ENCODE measurements around the gene BST1.
"Not testable (repeated sequence)": the region's sequence is repeated elsewhere in the genome, so short reads cannot be mapped to it uniquely, and the experiment has no call there.

BST1 gene

GRCh38 chr4:15707363-15707715 lies 4.5 kb downstream of the BST1 start:
- H3K9me3 ChIP-seq (ENCODE audit: control insufficient read depth, insufficient read depth, low read length): no peaks in the 10 kb centered on the region
- H3K9ac ChIP-seq (ENCODE audit: low read depth, low read length): no peak overlapping the region
- H3K4me1 ChIP-seq (ENCODE audit: insufficient read depth, low read length): 0 out of 2 replicates have a peak, but pooled peaks cover 3% of the 10 kb centered on the region
- no peaks in the 10 kb centered on the region for H3K36me3 ChIP-seq (ENCODE audit: insufficient read depth, low read length)

DNA sequence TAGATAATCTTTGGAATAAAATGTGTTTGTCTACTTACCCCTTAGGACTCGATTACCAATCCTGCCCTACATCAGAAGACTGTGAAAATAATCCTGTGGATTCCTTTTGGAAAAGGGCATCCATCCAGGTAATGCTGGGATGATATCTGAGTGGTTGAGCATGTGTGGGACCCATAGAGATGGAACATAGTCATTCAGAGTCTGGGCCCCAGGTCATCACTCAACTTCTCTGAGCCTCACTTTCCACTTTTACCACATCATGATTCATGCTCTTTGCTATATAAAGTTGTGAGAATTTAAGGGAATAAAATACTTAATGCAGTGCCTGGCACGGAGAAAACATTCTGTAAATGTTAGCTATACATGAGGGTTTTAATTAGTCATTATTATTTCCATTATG lies 8.9 kb downstream of the BST1 start:
- Histone ChIP-seq H3K4me1 (ENCODE audit: insufficient read depth, low read length) (0 out of 2 replicates have a peak, but pooled peaks cover 3% of the 10 kb centered on the region), H3K9me3 (ENCODE audit: control insufficient read depth, insufficient read depth, low read length) (no peaks in the 10 kb centered on the region), H3K36me3 (ENCODE audit: insufficient read depth, low read length) (no peaks in the 10 kb centered on the region), H3K9ac (ENCODE audit: low read depth, low read length) (no peak overlapping the region)

- H3K4me1 ChIP-seq (ENCODE audit: insufficient read depth, low read length): 0 out of 2 replicates have a peak, but pooled peaks cover 3% of the 10 kb centered on the region
- H3K36me3 ChIP-seq (ENCODE audit: insufficient read depth, low read length): no peaks in the 10 kb centered on the region
- H3K9me3 ChIP-seq (ENCODE audit: control insufficient read depth, insufficient read depth, low read length): no peaks in the 10 kb centered on the region
- no peak overlapping the region for H3K9ac ChIP-seq (ENCODE audit: low read depth, low read length)
These were observed 9.3 kb downstream of the BST1 start for GRCh38 chr4:15712214-15712613.

- Histone ChIP-seq H3K4me1 (ENCODE audit: insufficient read depth, low read length) (0 out of 2 replicates have a peak, but pooled peaks cover 1% of the 10 kb centered on the region), H3K36me3 (ENCODE audit: insufficient read depth, low read length) (no peaks in the 10 kb centered on the region), H3K9ac (ENCODE audit: low read depth, low read length) (no peak overlapping the region), H3K9me3 (ENCODE audit: control insufficient read depth, insufficient read depth, low read length) (no peaks in the 10 kb centered on the region)
These were observed 11.3 kb downstream of the BST1 start for GRCh38 chr4:15714141-15714540.

GRCh38 chr4:15714646-15715435 lies 12.0 kb downstream of the BST1 start:
- Histone ChIP-seq H3K9me3 (ENCODE audit: control insufficient read depth, insufficient read depth, low read length) (no peaks in the 10 kb centered on the region), H3K4me1 (ENCODE audit: insufficient read depth, low read length) (no peaks in the 10 kb centered on the region), H3K36me3 (ENCODE audit: insufficient read depth, low read length) (no peaks in the 10 kb centered on the region), H3K9ac (ENCODE audit: low read depth, low read length) (no peak overlapping the region)

DNA sequence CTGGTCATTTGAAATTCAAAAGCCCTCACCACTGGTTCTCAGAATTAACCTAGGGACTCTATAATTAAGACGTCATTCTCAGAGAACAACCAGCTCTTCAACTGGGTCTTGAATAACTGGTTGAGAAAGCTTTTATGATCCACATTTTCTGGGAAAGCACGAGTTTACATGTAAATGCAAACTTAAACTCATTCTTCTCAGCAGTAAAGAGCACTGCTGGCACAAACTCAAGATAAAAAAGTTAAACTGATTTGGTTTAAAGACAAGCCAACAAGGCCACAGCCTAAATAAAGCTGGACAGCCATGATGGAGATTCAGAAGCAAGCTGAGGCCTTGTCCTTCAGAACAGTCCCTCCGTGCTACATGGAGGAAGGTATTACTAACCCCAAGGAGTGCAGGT lies 13.2 kb downstream of the BST1 start:
- H3K9ac ChIP-seq (ENCODE audit: low read depth, low read length): no peak overlapping the region
- H3K4me1 ChIP-seq (ENCODE audit: insufficient read depth, low read length): no peaks in the 10 kb centered on the region
- no peaks in the 10 kb centered on the region for H3K36me3 ChIP-seq (ENCODE audit: insufficient read depth, low read length)
- H3K9me3 ChIP-seq (ENCODE audit: control insufficient read depth, insufficient read depth, low read length): no peaks in the 10 kb centered on the region

DNA sequence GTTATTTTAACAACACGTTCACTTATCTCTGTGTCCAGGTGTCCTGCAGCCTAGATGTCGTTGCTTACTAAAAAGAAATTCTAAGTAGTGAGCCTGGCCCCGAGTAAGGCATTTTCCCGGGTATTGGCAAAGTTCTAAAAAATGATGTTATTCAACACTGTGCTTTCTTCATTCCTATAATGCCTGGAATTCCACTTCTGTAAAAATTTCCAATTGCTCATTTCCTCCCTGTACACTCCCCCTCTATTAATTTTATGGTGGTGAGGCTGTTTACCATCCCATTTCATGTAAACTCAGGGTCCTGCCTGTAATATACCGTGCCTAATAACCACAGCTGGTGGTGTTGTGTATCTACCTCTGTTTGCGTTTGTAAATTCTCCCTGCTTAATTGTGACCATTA lies 14.2 kb downstream of the BST1 start:
- Histone ChIP-seq H3K9ac (ENCODE audit: low read depth, low read length) (no peak overlapping the region), H3K36me3 (ENCODE audit: insufficient read depth, low read length) (no peaks in the 10 kb centered on the region), H3K4me1 (ENCODE audit: insufficient read depth, low read length) (no peaks in the 10 kb centered on the region), H3K9me3 (ENCODE audit: control insufficient read depth, insufficient read depth, low read length) (no peaks in the 10 kb centered on the region)

DNA sequence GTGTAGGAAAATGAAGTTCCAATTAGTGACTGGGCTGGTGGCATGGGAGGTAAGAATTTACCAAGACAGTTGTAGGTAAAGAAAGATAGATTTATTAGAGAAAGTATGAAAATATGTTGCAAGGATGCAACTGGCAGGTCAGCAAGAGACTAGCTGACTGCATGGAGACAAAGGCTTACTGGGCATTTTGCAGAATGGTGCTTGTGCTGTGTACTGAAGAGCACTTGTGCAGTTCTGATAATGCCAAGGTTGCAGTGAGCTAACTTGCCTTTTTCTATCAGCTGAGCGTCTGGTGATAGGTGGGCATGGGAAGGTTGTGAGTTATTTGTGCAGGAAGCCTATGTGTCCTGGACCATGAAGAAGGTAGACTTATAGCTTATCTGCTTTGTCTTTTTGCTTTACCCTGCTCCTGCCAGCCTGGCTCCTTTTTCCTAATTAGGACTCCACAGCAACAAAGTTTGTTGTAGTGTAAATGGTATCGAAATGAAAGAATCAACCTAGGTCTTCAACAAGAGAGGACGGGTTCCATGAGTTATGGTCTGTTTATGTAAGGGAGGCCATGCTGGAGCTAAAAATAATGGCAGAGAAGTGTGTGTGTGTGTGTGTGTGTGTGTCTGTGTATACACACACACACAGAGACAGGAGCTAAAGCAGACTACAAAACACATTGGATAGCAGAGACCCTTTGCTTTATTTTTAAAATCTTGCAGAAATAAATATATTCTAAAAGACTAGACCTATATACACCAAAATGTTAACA lies 15.0 kb downstream of the BST1 start:
- H3K36me3 ChIP-seq (ENCODE audit: insufficient read depth, low read length): no peaks in the 10 kb centered on the region
- no peaks in the 10 kb centered on the region for H3K4me1 ChIP-seq (ENCODE audit: insufficient read depth, low read length)
- H3K9me3 ChIP-seq (ENCODE audit: control insufficient read depth, insufficient read depth, low read length): no peaks in the 10 kb centered on the region
- H3K9ac ChIP-seq (ENCODE audit: low read depth, low read length): no peak overlapping the region

GRCh38 chr4:15718465-15718864 lies 15.6 kb downstream of the BST1 start:
- Histone ChIP-seq H3K9me3 (ENCODE audit: control insufficient read depth, insufficient read depth, low read length) (no peaks in the 10 kb centered on the region), H3K4me1 (ENCODE audit: insufficient read depth, low read length) (no peaks in the 10 kb centered on the region), H3K36me3 (ENCODE audit: insufficient read depth, low read length) (no peaks in the 10 kb centered on the region), H3K9ac (ENCODE audit: low read depth, low read length) (no peak overlapping the region)

DNA sequence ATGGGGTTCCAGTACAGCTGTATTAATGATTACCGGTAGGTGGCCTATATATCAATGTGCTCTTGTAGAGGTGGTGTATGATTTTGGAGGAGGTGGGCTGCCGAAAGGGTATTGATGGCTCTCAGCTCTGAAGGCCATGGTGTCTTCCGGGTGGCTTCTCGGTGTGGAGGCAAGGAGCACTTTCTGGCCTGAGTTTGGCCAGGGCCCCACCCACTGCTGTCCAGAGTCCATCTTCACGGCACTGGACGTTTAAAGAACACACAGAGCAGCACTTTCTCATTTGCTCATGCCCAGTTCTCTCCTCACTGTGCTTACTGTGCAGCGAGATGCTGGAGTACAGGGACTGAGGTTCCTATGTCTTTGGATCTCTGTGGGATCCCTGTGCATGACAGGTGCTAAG lies 16.1 kb downstream of the BST1 start:
- no peaks in the 10 kb centered on the region for H3K9me3 ChIP-seq (ENCODE audit: control insufficient read depth, insufficient read depth, low read length)
- H3K4me1 ChIP-seq (ENCODE audit: insufficient read depth, low read length): no peaks in the 10 kb centered on the region
- no peaks in the 10 kb centered on the region for H3K36me3 ChIP-seq (ENCODE audit: insufficient read depth, low read length)
- no peak overlapping the region for H3K9ac ChIP-seq (ENCODE audit: low read depth, low read length)

DNA sequence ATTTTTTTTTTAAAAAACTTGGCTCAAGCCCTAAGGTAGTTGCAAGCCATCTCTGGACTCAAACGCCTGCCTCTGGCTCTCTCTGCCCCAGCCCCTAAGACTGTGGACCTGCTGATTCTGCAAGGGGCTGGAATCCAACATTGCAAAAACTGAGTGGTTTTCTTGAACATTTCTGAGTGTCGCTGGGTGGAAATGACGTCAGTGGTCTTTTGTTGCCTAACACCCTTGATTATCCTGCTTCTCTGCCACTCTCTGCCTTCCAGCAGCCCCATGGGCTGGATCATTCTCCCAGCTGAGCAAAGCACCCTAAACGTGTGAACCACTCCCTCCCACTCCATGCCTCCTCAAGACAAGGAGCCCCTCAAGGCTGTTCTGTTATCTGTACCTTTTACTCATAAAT lies 16.6 kb downstream of the BST1 start:
- no peaks in the 10 kb centered on the region for H3K9me3 ChIP-seq (ENCODE audit: control insufficient read depth, insufficient read depth, low read length)
- H3K9ac ChIP-seq (ENCODE audit: low read depth, low read length): no peak overlapping the region
- no peaks in the 10 kb centered on the region for H3K4me1 ChIP-seq (ENCODE audit: insufficient read depth, low read length)
- H3K36me3 ChIP-seq (ENCODE audit: insufficient read depth, low read length): no peaks in the 10 kb centered on the region

DNA sequence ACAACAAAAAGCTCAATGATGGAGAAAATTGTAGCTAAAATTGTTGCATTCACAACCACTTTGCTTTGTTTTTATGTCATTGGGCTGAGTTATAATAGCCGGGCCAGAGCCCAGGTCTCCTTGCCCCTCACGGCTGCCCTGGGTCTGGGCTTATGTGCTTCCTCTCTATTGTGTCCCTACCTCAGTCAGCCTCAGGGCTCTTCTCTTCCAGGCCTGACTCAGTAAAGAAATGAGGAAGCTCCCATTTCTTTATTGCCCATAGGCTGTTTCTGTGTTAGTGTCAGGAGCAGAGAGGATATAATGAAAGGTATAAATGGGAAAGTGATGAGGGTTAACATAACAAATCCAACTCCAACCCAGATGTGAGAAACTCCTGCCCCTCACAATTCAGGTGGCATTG lies 18.0 kb downstream of the BST1 start:
- no peaks in the 10 kb centered on the region for H3K36me3 ChIP-seq (ENCODE audit: insufficient read depth, low read length)
- no peak overlapping the region for H3K9ac ChIP-seq (ENCODE audit: low read depth, low read length)

DNA sequence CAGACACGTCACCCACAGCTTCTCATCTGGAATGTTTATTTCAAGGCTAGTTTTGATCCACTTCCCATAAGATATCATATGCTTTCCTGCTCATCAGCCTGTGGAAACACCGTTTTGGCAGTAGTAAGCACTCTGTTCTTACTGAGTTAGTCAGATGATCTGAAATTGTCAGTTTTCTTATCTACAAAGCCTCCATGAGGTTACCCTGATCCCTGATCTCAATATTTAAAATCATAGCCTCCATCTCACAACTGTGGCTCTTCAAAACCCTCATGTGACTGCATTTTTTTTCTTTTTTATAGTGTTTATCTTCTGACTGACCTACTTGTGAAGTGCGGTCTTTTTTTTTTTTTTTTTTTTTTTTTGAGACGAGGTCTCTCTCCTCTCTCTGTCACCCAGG lies 22.7 kb downstream of the BST1 start:
- H3K9ac ChIP-seq (ENCODE audit: low read depth, low read length): no peak overlapping the region
- no peaks in the 10 kb centered on the region for H3K36me3 ChIP-seq (ENCODE audit: insufficient read depth, low read length)
- H3K4me1 ChIP-seq (ENCODE audit: insufficient read depth, low read length): no peaks in the 10 kb centered on the region
- no peaks in the 10 kb centered on the region for H3K9me3 ChIP-seq (ENCODE audit: control insufficient read depth, insufficient read depth, low read length)

More for the DNA sequence above, 18.0 kb downstream of the BST1 start:
- no peaks in the 10 kb centered on the region for H3K9me3 ChIP-seq (ENCODE audit: control insufficient read depth, insufficient read depth, low read length)
- no peaks in the 10 kb centered on the region for H3K4me1 ChIP-seq (ENCODE audit: insufficient read depth, low read length)

DNA sequence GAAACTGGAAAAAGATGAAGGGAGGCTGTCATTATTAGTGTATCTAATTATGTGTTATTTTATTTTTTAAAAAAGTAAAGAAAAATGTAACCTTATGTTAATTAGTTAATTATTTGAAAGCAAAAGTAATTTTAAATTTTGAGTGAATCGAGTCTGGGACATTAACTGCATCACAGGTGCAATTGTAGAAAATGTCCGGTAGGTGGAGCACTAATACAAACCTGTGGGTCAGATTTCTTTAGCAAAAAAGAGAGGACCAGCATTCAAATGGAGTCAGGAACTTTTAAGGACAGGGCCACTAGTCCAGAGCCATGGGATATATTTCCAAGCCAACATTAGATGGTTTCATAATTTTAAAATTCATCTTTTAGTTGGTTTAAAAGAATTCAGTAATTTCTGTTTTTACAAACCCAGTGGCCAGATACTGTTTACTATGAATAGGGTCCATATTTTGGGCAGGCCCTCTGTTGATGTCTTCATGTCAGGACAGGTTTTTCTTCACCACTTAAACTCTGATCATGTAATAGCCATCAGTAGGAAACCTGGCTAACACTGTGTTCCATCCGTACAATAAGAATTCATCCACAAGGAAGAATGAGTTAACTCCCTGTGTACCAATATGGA lies 27.2 kb downstream of the BST1 start:
- no peaks in the 10 kb centered on the region for H3K4me1 ChIP-seq (ENCODE audit: insufficient read depth, low read length)
- H3K9me3 ChIP-seq (ENCODE audit: control insufficient read depth, insufficient read depth, low read length): 0 out of 2 replicates have a peak, but pooled peaks cover 2% of the 10 kb centered on the region
- H3K36me3 ChIP-seq (ENCODE audit: insufficient read depth, low read length): no peaks in the 10 kb centered on the region
- H3K9ac ChIP-seq (ENCODE audit: low read depth, low read length): no peak overlapping the region

DNA sequence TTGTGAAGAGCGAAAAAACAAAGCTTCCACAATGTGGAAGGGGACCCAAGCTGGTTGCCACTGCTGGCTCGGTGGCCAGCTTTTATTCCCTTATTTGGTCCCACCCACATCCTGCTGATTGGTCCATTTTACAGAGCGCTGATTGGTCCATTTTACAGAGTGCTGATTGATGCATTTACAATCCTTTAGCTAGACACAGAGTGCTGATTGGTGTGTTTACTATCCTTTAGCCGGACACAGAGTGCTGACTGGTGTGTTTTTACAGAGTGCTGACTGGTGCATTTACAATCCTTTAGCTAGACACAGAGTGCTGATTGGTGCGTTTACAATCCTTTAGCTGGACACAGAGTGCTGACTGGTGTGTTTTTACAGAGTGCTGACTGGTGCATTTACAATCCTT lies 30.2 kb downstream of the BST1 start:
- H3K9me3 ChIP-seq (ENCODE audit: control insufficient read depth, insufficient read depth, low read length); H3K9ac ChIP-seq (ENCODE audit: low read depth, low read length); H3K36me3 ChIP-seq (ENCODE audit: insufficient read depth, low read length); H3K4me1 ChIP-seq (ENCODE audit: insufficient read depth, low read length): not testable (repeated sequence)
